ENCODE results near the gene SOX6. TPM values are rescaled to one million over a fixed set of nuclear protein-coding genes. Genes with fewer than 3 reads are reported as not detected.

The SOX6 gene
- polyA plus RNA-seq, 1 of the 3 experiments (the other 2 are of a cell fraction) = 0.03 TPM

DNA sequence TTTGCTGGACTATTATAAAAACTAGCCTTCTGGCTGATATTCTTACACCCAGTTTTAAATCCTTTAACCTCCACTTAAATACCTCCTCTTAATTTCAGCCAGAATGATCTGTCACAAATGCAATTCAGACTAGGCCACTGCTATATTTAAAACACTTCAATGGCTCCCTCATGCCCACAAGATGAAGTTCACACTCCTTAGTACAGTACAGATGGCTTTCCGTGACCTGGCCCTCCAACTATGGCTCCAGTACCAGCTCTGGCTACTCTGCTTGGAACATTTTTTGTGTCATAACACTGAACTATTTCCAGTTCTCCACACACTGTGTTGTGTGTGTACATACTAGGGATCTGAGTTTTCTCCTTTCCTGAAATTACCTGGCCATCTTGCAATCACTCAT is 353.4 kb downstream of the SOX6 start:
- no peaks in the 10 kb centered on the region for H4K20me1 ChIP-seq (ENCODE audit: insufficient read depth)
- no peak overlapping the region for H3K9ac ChIP-seq
- ChIA-PET CTCF (interaction anchor here (0.8 to 1.2 kb wide), 3 partner anchors 20 to 183 kb away, joined by 3 read pairs; no protein-coding TSS in a partner anchor), POLR2A (no interaction called here)
- no peak overlapping the region for H3K27ac ChIP-seq (ENCODE audit: low read depth in 2 of 2, low read length in 1 of 2)
- H3K79me2 ChIP-seq (ENCODE audit: insufficient read depth) = no peaks in the 10 kb centered on the region
- H3K9me2 ChIP-seq = no peaks in the 10 kb centered on the region
- H3K36me3 ChIP-seq (replicated peaks in 1 of 2; ENCODE audit: control insufficient read depth in 1 of 2, insufficient read depth in 2 of 2, low read length in 1 of 2) = no peaks in the 10 kb centered on the region
- H3K4me3 ChIP-seq (ENCODE audit: low read depth in 2 of 2, low read length in 1 of 2) = no peak overlapping the region
- H3K27me3 ChIP-seq (ENCODE audit: insufficient read depth) = no peaks in the 10 kb centered on the region
- H3K9me3 ChIP-seq = no peaks in the 10 kb centered on the region
- no peak for DNase-seq
- WGBS (ENCODE audit: low lambda C conversion rate) = 58% methylated on average over 1 of the region's 1 CpG
- H2AFZ ChIP-seq (ENCODE audit: low read depth) = no peak overlapping the region
- peaks cover 0 to 16% of the 10 kb centered on the region in 2 experiments; a peak in 1 of 4 replicates for H3K4me1 ChIP-seq (ENCODE audit: control insufficient read depth in 1 of 2, insufficient read depth in 2 of 2, low read depth in 1 of 2, low read length in 1 of 2)
- H3K4me2 ChIP-seq = no peak overlapping the region
- H3F3A ChIP-seq (replicated peaks; ENCODE audit: insufficient read depth) = peaks cover 3% of the 10 kb centered on the region
- TF ChIP-seq EP300 (IDR thresholded peaks at IDR 0.05; ENCODE audit: borderline replicate concordance in 1 of 2, low read depth in 1 of 2, low read length in 1 of 2) = no peak
- TF ChIP-seq SIN3A (IDR thresholded peaks at IDR 0.05; ENCODE audit: borderline replicate concordance, low read depth, low read length) = no peak
- no peak for TF ChIP-seq TEAD4 (IDR thresholded peaks at IDR 0.05; ENCODE audit: borderline replicate concordance, insufficient read depth)
- no peak for TF ChIP-seq GATA2 (CRISPR knock-in tag; IDR thresholded peaks at IDR 0.05)
- TF ChIP-seq, protein P1, sequence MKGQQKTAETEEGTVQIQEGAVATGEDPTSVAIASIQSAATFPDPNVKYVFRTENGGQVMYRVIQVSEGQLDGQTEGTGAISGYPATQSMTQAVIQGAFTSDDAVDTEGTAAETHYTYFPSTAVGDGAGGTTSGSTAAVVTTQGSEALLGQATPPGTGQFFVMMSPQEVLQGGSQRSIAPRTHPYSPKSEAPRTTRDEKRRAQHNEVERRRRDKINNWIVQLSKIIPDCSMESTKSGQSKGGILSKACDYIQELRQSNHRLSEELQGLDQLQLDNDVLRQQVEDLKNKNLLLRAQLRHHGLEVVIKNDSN (IDR thresholded peaks at IDR 0.05; ENCODE audit: borderline replicate concordance, low read depth) = no peak
- TF ChIP-seq, protein P2, sequence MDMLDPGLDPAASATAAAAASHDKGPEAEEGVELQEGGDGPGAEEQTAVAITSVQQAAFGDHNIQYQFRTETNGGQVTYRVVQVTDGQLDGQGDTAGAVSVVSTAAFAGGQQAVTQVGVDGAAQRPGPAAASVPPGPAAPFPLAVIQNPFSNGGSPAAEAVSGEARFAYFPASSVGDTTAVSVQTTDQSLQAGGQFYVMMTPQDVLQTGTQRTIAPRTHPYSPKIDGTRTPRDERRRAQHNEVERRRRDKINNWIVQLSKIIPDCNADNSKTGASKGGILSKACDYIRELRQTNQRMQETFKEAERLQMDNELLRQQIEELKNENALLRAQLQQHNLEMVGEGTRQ (IDR thresholded peaks at IDR 0.05; ENCODE audit: borderline replicate concordance, low read depth, low read length) = no peak
- no peak for TF ChIP-seq MXI1 (IDR thresholded peaks at IDR 0.05; ENCODE audit: low read depth, low read length)
- TF ChIP-seq TAF1 (IDR thresholded peaks at IDR 0.05; ENCODE audit: borderline replicate concordance, low read depth, low read length) = no peak
- no peak for TF ChIP-seq RAD21 (IDR thresholded peaks at IDR 0.05; ENCODE audit: low read length)
- TF ChIP-seq SMC3 (IDR thresholded peaks at IDR 0.05; ENCODE audit: low read depth, low read length) = no peak
- TF ChIP-seq, protein P3, sequence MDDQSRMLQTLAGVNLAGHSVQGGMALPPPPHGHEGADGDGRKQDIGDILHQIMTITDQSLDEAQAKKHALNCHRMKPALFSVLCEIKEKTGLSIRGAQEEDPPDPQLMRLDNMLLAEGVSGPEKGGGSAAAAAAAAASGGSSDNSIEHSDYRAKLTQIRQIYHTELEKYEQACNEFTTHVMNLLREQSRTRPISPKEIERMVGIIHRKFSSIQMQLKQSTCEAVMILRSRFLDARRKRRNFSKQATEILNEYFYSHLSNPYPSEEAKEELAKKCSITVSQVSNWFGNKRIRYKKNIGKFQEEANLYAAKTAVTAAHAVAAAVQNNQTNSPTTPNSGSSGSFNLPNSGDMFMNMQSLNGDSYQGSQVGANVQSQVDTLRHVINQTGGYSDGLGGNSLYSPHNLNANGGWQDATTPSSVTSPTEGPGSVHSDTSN (IDR thresholded peaks at IDR 0.05) = no peak
- no peak for TF ChIP-seq FOSL2 (IDR thresholded peaks at IDR 0.05; ENCODE audit: borderline replicate concordance, low read depth)
- TF ChIP-seq, protein P4, sequence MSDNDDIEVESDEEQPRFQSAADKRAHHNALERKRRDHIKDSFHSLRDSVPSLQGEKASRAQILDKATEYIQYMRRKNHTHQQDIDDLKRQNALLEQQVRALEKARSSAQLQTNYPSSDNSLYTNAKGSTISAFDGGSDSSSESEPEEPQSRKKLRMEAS (IDR thresholded peaks at IDR 0.05; ENCODE audit: low read depth) = no peak
- no peak for TF ChIP-seq NFIC (IDR thresholded peaks at IDR 0.05; ENCODE audit: borderline replicate concordance)
- TF ChIP-seq RCOR1 (IDR thresholded peaks at IDR 0.05; ENCODE audit: low read length) = no peak
- TF ChIP-seq YY1 (IDR thresholded peaks at IDR 0.05; ENCODE audit: low read depth) = no peak
- TF ChIP-seq, protein P5, sequence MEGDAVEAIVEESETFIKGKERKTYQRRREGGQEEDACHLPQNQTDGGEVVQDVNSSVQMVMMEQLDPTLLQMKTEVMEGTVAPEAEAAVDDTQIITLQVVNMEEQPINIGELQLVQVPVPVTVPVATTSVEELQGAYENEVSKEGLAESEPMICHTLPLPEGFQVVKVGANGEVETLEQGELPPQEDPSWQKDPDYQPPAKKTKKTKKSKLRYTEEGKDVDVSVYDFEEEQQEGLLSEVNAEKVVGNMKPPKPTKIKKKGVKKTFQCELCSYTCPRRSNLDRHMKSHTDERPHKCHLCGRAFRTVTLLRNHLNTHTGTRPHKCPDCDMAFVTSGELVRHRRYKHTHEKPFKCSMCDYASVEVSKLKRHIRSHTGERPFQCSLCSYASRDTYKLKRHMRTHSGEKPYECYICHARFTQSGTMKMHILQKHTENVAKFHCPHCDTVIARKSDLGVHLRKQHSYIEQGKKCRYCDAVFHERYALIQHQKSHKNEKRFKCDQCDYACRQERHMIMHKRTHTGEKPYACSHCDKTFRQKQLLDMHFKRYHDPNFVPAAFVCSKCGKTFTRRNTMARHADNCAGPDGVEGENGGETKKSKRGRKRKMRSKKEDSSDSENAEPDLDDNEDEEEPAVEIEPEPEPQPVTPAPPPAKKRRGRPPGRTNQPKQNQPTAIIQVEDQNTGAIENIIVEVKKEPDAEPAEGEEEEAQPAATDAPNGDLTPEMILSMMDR (IDR thresholded peaks at IDR 0.05) = no peak
- TF ChIP-seq FOXM1 (IDR thresholded peaks at IDR 0.05; ENCODE audit: low read depth) = no peak
- TF ChIP-seq, protein P6, sequence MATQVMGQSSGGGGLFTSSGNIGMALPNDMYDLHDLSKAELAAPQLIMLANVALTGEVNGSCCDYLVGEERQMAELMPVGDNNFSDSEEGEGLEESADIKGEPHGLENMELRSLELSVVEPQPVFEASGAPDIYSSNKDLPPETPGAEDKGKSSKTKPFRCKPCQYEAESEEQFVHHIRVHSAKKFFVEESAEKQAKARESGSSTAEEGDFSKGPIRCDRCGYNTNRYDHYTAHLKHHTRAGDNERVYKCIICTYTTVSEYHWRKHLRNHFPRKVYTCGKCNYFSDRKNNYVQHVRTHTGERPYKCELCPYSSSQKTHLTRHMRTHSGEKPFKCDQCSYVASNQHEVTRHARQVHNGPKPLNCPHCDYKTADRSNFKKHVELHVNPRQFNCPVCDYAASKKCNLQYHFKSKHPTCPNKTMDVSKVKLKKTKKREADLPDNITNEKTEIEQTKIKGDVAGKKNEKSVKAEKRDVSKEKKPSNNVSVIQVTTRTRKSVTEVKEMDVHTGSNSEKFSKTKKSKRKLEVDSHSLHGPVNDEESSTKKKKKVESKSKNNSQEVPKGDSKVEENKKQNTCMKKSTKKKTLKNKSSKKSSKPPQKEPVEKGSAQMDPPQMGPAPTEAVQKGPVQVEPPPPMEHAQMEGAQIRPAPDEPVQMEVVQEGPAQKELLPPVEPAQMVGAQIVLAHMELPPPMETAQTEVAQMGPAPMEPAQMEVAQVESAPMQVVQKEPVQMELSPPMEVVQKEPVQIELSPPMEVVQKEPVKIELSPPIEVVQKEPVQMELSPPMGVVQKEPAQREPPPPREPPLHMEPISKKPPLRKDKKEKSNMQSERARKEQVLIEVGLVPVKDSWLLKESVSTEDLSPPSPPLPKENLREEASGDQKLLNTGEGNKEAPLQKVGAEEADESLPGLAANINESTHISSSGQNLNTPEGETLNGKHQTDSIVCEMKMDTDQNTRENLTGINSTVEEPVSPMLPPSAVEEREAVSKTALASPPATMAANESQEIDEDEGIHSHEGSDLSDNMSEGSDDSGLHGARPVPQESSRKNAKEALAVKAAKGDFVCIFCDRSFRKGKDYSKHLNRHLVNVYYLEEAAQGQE (IDR thresholded peaks at IDR 0.05; ENCODE audit: low read depth, low read length) = no peak
- no peak for TF ChIP-seq ELF1 (IDR thresholded peaks at IDR 0.05)

Measured in SK-N-SH (cell line).